ENCODE measurements around the gene FGF10.

- TF ChIP-seq CTCF (IDR thresholded peaks at IDR 0.05) = no peak
- no peak for TF ChIP-seq ZFX (IDR thresholded peaks at IDR 0.05; ENCODE audit: borderline replicate concordance)
These were observed 121.3 kb downstream of the FGF10 start for GRCh38 chr5:44267909-44268308.
